Measurements from ENCODE around the gene FSIP1.

GRCh38 chr15:39592500-39592899 lies 190.1 kb downstream of the FSIP1 start:
- TF ChIP-seq, protein P1, sequence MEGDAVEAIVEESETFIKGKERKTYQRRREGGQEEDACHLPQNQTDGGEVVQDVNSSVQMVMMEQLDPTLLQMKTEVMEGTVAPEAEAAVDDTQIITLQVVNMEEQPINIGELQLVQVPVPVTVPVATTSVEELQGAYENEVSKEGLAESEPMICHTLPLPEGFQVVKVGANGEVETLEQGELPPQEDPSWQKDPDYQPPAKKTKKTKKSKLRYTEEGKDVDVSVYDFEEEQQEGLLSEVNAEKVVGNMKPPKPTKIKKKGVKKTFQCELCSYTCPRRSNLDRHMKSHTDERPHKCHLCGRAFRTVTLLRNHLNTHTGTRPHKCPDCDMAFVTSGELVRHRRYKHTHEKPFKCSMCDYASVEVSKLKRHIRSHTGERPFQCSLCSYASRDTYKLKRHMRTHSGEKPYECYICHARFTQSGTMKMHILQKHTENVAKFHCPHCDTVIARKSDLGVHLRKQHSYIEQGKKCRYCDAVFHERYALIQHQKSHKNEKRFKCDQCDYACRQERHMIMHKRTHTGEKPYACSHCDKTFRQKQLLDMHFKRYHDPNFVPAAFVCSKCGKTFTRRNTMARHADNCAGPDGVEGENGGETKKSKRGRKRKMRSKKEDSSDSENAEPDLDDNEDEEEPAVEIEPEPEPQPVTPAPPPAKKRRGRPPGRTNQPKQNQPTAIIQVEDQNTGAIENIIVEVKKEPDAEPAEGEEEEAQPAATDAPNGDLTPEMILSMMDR (IDR thresholded peaks at IDR 0.05), result no peak
- no peak for TF ChIP-seq POLR2A (IDR thresholded peaks at IDR 0.05)
